ENCODE data around the gene CAAP1.
"Not testable (repeated sequence)": the region's sequence is repeated elsewhere in the genome, so short reads cannot be mapped to it uniquely, and the experiment has no call there.

The CAAP1 gene

DNA sequence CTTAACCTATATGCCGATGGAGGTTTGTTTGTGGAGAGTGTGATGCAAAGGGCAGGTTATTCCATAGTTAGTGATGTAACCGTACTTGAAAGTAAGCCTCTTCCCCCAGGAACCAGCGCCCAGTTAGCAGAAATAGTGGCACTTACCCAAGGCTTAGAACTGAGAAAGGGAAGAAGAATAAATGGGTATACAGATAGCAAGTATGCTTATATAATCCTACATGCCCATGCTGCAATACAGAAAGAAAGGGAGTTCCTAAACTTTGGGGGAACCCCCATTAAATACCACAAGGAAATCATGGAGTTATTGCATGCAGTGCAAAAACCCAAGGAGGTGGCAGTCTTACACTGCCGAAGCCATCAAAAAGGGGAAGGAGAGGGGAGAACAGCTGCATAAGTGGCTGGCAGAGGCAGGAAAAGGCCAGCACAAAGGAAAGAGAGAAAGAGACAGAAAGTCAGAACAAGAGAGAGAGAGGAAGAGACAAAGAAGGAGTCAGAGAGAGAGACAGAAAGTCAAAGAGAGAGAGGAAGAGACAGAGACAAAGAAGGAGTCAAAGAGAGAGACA lies 64.1 kb downstream of the CAAP1 start:
- not testable (repeated sequence) for DNase-seq

DNA sequence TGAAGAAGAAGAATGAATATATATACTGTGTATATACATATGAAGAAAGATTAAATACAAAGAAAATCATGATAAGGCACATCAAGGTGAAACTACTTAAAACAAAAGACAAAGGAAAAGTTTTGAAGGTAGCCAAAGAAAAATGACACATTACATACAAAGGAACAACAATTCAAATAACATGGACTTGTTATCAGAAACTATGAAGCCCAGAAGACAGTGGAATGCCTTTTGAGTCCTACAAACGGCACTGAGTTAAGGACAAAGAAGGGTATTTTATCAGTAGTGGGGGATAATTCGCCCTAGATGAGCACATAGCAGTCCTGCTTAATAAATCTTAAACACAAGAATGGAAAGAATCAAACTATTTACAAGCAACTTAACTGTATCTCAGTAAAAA lies 77.8 kb downstream of the CAAP1 start:
- no peak for DNase-seq

- DNase-seq = no peak
These were observed 79.4 kb downstream of the CAAP1 start for GRCh38 chr9:26813247-26813646.

DNA sequence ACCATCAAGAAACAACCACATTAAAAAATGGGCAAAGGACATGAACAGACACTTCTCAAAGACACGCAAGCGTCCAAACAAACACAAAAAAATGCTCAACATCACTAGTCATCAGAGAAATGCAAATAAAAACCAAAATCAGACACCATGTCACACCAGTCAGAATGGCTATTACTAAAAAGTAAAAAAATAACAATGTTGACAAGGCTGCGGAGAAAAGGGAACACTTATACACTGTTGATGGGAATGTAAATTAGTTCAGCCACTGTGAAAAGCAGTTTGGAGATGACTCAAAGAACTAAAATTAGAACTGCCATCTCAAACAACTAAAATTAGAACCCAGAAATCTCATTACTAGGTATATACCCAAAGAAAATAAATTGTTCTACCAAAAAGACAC lies 80.4 kb downstream of the CAAP1 start:
- no peak for DNase-seq

- no peak for DNase-seq
These were observed 81.5 kb downstream of the CAAP1 start for GRCh38 chr9:26811106-26811505.

DNA sequence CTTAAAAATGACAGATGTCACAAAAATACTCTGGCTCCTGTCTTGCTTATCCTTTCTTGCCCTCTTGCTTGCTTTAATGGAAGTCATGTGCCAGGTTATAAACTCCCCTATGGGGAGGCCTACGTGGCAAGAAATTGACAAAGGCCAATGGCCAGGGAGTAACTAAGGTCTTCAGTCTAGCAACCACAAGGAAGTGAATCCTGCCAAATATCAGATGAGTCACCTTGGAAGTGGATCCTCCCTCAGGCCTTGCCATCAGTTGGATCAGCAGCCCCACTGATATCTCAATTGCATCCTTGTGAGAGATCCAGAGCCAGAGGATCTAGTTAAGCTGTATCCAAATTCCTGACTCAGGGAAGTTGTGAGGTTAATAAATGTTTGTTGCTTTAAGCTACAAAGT lies 82.8 kb downstream of the CAAP1 start:
- DNase-seq = no peak

DNA sequence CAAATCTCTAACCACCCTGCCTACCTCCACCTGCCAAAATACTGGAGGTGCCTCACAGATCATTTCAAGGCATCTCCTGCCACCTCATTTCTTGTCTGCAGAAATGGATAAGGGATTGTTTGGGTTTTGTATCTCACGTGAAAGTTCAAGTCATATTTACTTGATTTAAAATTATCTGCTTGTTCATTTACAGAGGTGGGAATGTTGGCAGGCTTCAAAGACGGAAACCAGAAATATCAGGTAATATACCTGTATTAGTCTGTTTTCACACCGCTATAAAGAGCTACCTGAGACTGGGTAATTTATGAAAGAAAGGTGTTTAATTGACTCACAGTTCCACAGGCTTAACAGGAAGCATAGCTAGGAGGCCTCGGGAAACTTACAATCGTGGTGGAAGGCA lies 85.4 kb downstream of the CAAP1 start:
- DNase-seq = no peak

DNA sequence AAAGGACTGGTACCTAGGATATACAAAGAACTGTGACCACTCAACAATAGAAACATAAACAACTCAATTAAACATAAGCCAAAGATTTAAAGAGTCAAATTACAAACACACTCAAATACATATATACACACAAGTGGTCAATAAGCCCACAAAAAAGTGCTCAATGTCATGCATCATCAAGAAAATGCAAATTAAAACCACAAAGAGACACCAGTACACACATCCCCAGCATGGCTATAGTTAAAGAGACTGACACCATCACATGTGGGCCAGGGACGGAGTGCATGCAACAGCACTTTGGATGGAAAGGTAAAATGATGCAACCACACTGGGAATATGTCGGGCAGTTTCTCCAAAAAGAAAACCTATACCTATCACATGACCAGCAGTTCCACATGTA lies 89.7 kb downstream of the CAAP1 start:
- DNase-seq = no peak

GRCh38 chr9:26801772-26802171 lies 90.8 kb downstream of the CAAP1 start:
- DNase-seq = no peak

- no peak for DNase-seq
These were observed 92.3 kb downstream of the CAAP1 start for GRCh38 chr9:26800322-26800721.

GRCh38 chr9:26791274-26791673 lies 101.3 kb downstream of the CAAP1 start:
- no peak for DNase-seq

All from NCI-H2171 (cell line).